ENCODE data around the gene CAPRIN1.

The CAPRIN1 gene

DNA sequence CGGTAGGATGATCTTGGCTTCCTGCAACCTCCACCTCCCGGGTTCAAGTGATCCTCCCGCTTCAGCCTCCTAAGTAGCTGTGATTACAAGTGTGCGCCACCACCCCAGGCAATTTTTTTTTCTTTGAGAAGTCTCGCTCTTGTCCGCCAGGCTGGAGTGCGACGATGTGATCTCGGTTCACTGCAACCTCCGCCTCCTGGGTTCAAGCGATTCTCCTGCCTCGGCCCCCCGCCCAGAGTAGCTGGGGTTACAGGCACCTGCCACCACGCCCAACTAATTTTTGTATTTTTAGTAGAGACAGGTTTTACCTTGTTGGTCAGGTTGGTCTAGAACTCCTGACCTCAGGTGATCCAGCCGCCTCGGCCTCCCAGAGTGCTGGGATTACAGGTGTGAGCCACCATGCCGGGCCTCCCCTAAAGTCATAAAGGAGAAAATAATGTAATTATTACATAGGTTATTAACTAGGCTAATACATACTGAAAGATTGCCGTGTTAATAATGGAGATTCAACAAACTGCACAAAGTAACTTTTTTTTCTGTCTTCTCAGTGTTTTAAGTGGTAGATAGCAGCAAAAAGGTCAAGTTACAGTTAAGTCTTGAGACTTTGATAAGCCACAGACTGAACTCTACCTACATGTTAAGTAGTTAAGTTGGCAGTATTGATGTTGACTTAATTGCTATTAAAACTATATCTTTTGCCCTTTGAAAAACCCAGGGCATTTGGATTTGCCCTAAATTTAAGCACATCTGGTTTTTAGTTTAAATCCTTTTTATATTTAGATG lies 3.9 kb downstream of the CAPRIN1 start:
- H3K4me1 ChIP-seq (ENCODE audit: low read length): peaks cover 40% of the 10 kb centered on the region
- no peak overlapping the region for H3K9ac ChIP-seq (ENCODE audit: low read length)
- no peaks in the 10 kb centered on the region for H3K9me3 ChIP-seq (ENCODE audit: insufficient read depth, low read length)
- TF ChIP-seq EZH2phosphoT487 (IDR thresholded peaks at IDR 0.05; ENCODE audit: low read depth): no peak
- TF ChIP-seq, protein P1, sequence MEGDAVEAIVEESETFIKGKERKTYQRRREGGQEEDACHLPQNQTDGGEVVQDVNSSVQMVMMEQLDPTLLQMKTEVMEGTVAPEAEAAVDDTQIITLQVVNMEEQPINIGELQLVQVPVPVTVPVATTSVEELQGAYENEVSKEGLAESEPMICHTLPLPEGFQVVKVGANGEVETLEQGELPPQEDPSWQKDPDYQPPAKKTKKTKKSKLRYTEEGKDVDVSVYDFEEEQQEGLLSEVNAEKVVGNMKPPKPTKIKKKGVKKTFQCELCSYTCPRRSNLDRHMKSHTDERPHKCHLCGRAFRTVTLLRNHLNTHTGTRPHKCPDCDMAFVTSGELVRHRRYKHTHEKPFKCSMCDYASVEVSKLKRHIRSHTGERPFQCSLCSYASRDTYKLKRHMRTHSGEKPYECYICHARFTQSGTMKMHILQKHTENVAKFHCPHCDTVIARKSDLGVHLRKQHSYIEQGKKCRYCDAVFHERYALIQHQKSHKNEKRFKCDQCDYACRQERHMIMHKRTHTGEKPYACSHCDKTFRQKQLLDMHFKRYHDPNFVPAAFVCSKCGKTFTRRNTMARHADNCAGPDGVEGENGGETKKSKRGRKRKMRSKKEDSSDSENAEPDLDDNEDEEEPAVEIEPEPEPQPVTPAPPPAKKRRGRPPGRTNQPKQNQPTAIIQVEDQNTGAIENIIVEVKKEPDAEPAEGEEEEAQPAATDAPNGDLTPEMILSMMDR (IDR thresholded peaks at IDR 0.05; ENCODE audit: low read depth, low read length): no peak
- no peak overlapping the region for H3K4me3 ChIP-seq (ENCODE audit: low read length)
- no peak overlapping the region for H2AFZ ChIP-seq (ENCODE audit: low read depth, low read length)
- peaks cover 48% of the 10 kb centered on the region for H3K36me3 ChIP-seq (replicated peaks; ENCODE audit: low read depth, low read length)
- H3K27me3 ChIP-seq (ENCODE audit: low read depth, low read length): no peaks in the 10 kb centered on the region
- H3K27ac ChIP-seq (ENCODE audit: low read length): no peak overlapping the region
- H3K4me2 ChIP-seq (ENCODE audit: low read length): peak overlapping the region; percentile 23
- peaks cover 83% of the 10 kb centered on the region for H3K79me2 ChIP-seq (ENCODE audit: low read length)
- peaks cover 57% of the 10 kb centered on the region for H4K20me1 ChIP-seq (ENCODE audit: insufficient read depth, low read length)

DNA sequence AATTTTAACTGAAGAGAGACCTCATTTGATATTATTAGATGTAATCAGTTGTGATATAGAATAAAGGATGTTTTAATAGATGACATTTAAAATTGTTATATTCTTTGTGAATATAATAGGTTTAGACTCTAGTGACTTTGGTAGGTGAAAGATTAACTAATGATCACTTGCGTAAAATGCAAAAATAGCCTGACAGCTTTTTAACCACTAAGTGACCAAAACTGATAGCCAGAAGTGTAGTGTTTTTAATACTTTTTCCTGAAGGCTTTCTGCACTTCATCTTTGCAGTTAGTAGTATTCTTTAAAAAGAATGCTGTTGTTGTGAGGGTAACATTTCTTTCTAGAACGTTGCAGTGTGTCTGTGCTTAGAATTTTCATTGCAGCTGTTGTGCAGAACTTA lies 5.1 kb downstream of the CAPRIN1 start:
- Histone ChIP-seq H3K27me3 (ENCODE audit: low read depth, low read length) (no peaks in the 10 kb centered on the region), H3K79me2 (ENCODE audit: low read length) (peaks cover 96% of the 10 kb centered on the region), H3K36me3 (replicated peaks; ENCODE audit: low read depth, low read length) (peaks cover 55% of the 10 kb centered on the region), H4K20me1 (ENCODE audit: insufficient read depth, low read length) (peaks cover 68% of the 10 kb centered on the region), H3K27ac (ENCODE audit: low read length) (peak overlapping the region; percentile 2; the same call in 1 of the 2 replicates), H3K4me3 (ENCODE audit: low read length) (no peak overlapping the region; the same call in 1 of the 2 replicates), H3K4me2 (ENCODE audit: low read length) (peak overlapping the region; percentile 23), H3K4me1 (ENCODE audit: low read length) (peaks cover 35% of the 10 kb centered on the region), H3K9ac (ENCODE audit: low read length) (no peak overlapping the region), H3K9me3 (ENCODE audit: insufficient read depth, low read length) (no peaks in the 10 kb centered on the region), H2AFZ (ENCODE audit: low read depth, low read length) (no peak overlapping the region)
- TF ChIP-seq, protein P1 (IDR thresholded peaks at IDR 0.05; ENCODE audit: low read depth, low read length): no peak
- TF ChIP-seq EZH2phosphoT487 (IDR thresholded peaks at IDR 0.05; ENCODE audit: low read depth): no peak

DNA sequence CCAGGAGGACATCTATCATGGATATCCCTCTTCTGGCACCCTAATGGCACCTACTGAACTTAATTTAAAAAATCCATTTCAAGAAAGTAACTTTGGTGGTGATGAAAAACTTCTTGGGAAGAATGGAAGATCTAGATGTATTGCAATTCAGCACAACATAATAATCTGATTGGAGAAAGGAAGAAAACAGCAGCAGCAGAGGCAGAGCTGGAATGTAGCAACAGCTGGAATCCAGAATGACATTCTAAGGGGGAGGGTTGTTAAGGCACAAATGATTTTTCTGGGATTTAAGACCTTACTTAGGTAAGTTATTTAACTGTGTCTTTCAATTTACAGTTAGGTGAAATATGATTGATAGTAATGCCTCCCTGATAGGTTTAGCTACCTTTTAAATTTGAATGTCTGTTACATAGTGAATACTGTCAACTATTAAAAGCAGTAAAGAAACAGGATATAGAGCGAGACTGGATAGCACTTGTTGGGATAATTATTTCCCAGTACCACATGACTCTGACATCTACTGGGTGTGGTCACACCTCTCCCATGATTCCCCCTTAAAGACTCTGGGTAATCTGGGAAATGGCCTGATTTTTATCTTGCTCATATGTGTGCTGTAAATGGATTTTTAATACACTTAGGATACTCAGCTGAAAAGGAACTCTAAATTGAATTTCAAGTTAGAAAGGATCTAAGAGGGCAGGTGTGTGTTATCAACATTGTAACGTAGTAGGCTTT lies 11.7 kb downstream of the CAPRIN1 start:
- H2AFZ ChIP-seq (ENCODE audit: low read depth, low read length): no peak overlapping the region
- no peak for TF ChIP-seq EZH2phosphoT487 (IDR thresholded peaks at IDR 0.05; ENCODE audit: low read depth)
- TF ChIP-seq, protein P1 (IDR thresholded peaks at IDR 0.05; ENCODE audit: low read depth, low read length): no peak
- no peaks in the 10 kb centered on the region for H3K9me3 ChIP-seq (ENCODE audit: insufficient read depth, low read length)
- no peak overlapping the region for H3K4me3 ChIP-seq (ENCODE audit: low read length)
- H3K4me2 ChIP-seq (ENCODE audit: low read length): no peak overlapping the region
- no peak overlapping the region for H3K9ac ChIP-seq (ENCODE audit: low read length)
- H3K36me3 ChIP-seq (replicated peaks; ENCODE audit: low read depth, low read length): peaks cover 37% of the 10 kb centered on the region
- no peaks in the 10 kb centered on the region for H3K27me3 ChIP-seq (ENCODE audit: low read depth, low read length)
- H4K20me1 ChIP-seq (ENCODE audit: insufficient read depth, low read length): peaks cover 91% of the 10 kb centered on the region
- H3K27ac ChIP-seq (ENCODE audit: low read length): no peak overlapping the region
- H3K79me2 ChIP-seq (ENCODE audit: low read length): peaks cover 100% of the 10 kb centered on the region
- peaks cover 25% of the 10 kb centered on the region for H3K4me1 ChIP-seq (ENCODE audit: low read length)

DNA sequence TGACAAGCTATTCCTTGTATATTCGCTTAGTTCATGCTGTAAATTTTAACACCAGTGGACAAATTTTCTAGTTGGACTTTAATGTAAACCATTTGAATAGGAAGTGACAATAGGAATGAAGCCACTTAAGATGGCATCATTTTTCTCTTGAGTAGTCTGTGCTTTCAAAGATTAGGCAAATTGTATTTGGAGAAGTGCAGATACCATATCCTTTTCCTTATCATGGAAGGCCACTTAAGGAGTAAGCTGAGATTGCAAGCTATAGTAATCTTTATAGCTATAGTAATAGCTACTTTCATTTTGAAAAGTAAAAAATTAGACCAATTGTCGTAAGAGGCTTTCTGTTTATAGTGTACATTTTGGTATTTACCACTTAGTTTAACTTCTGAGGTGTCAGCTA lies 12.8 kb downstream of the CAPRIN1 start:
- peaks cover 100% of the 10 kb centered on the region for H3K79me2 ChIP-seq (ENCODE audit: low read length)
- H4K20me1 ChIP-seq (ENCODE audit: insufficient read depth, low read length): peaks cover 90% of the 10 kb centered on the region
- no peak overlapping the region for H3K4me3 ChIP-seq (ENCODE audit: low read length)
- peaks cover 35% of the 10 kb centered on the region for H3K36me3 ChIP-seq (replicated peaks; ENCODE audit: low read depth, low read length)
- H3K27ac ChIP-seq (ENCODE audit: low read length): no peak overlapping the region
- H3K9me3 ChIP-seq (ENCODE audit: insufficient read depth, low read length): no peaks in the 10 kb centered on the region
- no peak overlapping the region for H2AFZ ChIP-seq (ENCODE audit: low read depth, low read length)
- no peak overlapping the region for H3K9ac ChIP-seq (ENCODE audit: low read length)
- H3K4me2 ChIP-seq (ENCODE audit: low read length): no peak overlapping the region
- TF ChIP-seq EZH2phosphoT487 (IDR thresholded peaks at IDR 0.05; ENCODE audit: low read depth): no peak
- TF ChIP-seq, protein P1 (IDR thresholded peaks at IDR 0.05; ENCODE audit: low read depth, low read length): no peak
- peaks cover 29% of the 10 kb centered on the region for H3K4me1 ChIP-seq (ENCODE audit: low read length)
- no peaks in the 10 kb centered on the region for H3K27me3 ChIP-seq (ENCODE audit: low read depth, low read length)

All from OCI-LY3 (cell line).